ENCODE data around the gene BCLAF1. TPM values are rescaled to one million over a fixed set of nuclear protein-coding genes. Genes with fewer than 3 reads are reported as not detected.

The BCLAF1 gene
- total and polyA plus RNA-seq, 2 experiments from 2014 or later: 133 to 151 TPM

- peak; percentile 27 for ATAC-seq
- no peaks in the 10 kb centered on the region for H3K27me3 ChIP-seq (ENCODE audit: insufficient read depth)
- Mint-ChIP-seq H3K27ac (peak overlapping the region; percentile 17; the same call in 1 of the 2 replicates), H3K9me3 (no peaks in the 10 kb centered on the region), H3K4me1 (peaks cover 24% of the 10 kb centered on the region), H3K27me3 (ENCODE audit: insufficient read depth, low read depth, poor library complexity) (peaks cover 5% of the 10 kb centered on the region), H3K4me3 (no peak overlapping the region), H3K36me3 (ENCODE audit: low read depth) (no peaks in the 10 kb centered on the region)
- DNase-seq (ENCODE audit: low spot score): no peak
- H3K27ac ChIP-seq (ENCODE audit: low read depth): no peak overlapping the region; the same call in 1 of the 2 replicates
- TF ChIP-seq EZH2phosphoT487 (IDR thresholded peaks at IDR 0.05; ENCODE audit: unreplicated experiment) (no peak), POLR2AphosphoS5 (IDR thresholded peaks at IDR 0.05; ENCODE audit: low read depth) (no peak), STAT1 (IDR thresholded peaks at IDR 0.05; ENCODE audit: unreplicated experiment) (no peak), REST (IDR thresholded peaks at IDR 0.05; ENCODE audit: unreplicated experiment) (no peak), ZNF331 (CRISPR knock-in tag; IDR thresholded peaks at IDR 0.05; ENCODE audit: low read depth) (no peak), JUNB (IDR thresholded peaks at IDR 0.05; ENCODE audit: unreplicated experiment) (no peak), CTCF (conservative IDR thresholded peaks at IDR 0.05; ENCODE audit: low read depth in 2 of 2) (no peak), EZH2 (IDR thresholded peaks at IDR 0.05; ENCODE audit: low read depth, unreplicated experiment) (no peak), CREB1 (CRISPR knock-in tag; IDR thresholded peaks at IDR 0.05; ENCODE audit: low read depth) (no peak)
- TF ChIP-seq, protein P1, sequence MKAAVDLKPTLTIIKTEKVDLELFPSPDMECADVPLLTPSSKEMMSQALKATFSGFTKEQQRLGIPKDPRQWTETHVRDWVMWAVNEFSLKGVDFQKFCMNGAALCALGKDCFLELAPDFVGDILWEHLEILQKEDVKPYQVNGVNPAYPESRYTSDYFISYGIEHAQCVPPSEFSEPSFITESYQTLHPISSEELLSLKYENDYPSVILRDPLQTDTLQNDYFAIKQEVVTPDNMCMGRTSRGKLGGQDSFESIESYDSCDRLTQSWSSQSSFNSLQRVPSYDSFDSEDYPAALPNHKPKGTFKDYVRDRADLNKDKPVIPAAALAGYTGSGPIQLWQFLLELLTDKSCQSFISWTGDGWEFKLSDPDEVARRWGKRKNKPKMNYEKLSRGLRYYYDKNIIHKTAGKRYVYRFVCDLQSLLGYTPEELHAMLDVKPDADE (IDR thresholded peaks at IDR 0.05): no peak
- H3K4me3 ChIP-seq: no peak overlapping the region
- 0 out of 2 replicates have a peak, but pooled peaks cover 2% of the 10 kb centered on the region for H3F3A ChIP-seq (replicated peaks; ENCODE audit: low read depth)
- no peak overlapping the region for H2AFZ ChIP-seq
- H4K20me1 ChIP-seq (replicated peaks; ENCODE audit: insufficient read depth): no peaks in the 10 kb centered on the region
- no peaks in the 10 kb centered on the region for H3K79me2 ChIP-seq (replicated peaks; ENCODE audit: insufficient read depth)
- H3K36me3 ChIP-seq (ENCODE audit: insufficient read depth): no peaks in the 10 kb centered on the region
- peaks cover 13% of the 10 kb centered on the region for H3K4me1 ChIP-seq (ENCODE audit: insufficient read depth)
- no peaks in the 10 kb centered on the region for H3K9me2 ChIP-seq (ENCODE audit: insufficient read depth)
- no peak overlapping the region for H3K4me2 ChIP-seq
These were observed 46.2 kb upstream of the BCLAF1 start for GRCh38 chr6:136335736-136336363.

All from GM23338 (cell line).